AML-193 (cell line): ENCODE data around the gene FOXN4.
"Not testable (repeated sequence)": the region's sequence is repeated elsewhere in the genome, so short reads cannot be mapped to it uniquely, and the experiment has no call there.

Experiments
- DNase-seq, 2 experiments: peaks; one replicate each; lab custom pipeline; 2025; lab: John Stamatoyannopoulos, UW

The FOXN4 gene, protein sequence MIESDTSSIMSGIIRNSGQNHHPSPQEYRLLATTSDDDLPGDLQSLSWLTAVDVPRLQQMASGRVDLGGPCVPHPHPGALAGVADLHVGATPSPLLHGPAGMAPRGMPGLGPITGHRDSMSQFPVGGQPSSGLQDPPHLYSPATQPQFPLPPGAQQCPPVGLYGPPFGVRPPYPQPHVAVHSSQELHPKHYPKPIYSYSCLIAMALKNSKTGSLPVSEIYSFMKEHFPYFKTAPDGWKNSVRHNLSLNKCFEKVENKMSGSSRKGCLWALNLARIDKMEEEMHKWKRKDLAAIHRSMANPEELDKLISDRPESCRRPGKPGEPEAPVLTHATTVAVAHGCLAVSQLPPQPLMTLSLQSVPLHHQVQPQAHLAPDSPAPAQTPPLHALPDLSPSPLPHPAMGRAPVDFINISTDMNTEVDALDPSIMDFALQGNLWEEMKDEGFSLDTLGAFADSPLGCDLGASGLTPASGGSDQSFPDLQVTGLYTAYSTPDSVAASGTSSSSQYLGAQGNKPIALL

DNA sequence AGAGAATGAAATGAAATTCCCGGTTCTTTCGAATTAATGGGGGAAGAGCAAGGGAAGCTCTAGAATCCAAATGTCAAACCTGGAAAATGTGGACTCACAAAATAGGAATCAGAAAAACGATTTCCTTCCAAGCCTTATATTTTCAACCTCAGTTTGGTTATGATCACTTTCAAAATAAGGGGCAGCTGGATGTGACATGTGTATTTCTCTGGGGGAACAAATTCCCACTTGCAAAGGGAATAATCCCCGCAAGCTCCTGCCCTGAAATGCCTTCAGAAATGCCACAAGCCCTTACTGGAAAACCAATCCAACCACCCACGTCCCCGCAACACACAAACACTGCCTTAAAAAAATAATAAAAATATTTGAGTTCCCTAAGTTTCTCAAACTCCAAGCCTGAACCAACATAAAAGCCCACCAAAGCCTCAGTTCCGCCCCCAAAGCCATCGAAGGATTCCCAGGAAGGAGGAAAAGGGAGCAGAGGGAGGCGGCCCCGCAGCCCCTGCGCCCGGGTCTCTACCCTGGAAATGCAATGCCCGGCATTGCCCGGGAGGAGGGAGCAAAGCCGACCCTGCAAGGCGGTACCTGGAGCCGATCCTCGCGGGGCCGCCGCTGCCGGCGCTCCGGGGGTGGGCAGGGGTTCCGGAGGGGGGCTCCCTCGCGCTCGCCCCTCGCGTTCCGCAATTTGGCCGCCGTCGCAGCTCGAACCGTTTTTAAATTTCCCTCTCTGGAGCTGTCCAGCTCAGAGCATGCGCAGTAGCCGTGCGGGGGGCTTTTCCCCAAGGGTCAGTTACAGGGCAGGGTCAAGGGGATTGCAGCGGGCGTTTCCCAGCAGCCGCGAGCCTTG, at the start of gene FOXN4:
TSS of gene FOXN4 (minus strand) at position 751 of the 847 bp plus-strand sequence. CDS start 963 bp downstream, outside the sequence.
- no peak for DNase-seq

DNA sequence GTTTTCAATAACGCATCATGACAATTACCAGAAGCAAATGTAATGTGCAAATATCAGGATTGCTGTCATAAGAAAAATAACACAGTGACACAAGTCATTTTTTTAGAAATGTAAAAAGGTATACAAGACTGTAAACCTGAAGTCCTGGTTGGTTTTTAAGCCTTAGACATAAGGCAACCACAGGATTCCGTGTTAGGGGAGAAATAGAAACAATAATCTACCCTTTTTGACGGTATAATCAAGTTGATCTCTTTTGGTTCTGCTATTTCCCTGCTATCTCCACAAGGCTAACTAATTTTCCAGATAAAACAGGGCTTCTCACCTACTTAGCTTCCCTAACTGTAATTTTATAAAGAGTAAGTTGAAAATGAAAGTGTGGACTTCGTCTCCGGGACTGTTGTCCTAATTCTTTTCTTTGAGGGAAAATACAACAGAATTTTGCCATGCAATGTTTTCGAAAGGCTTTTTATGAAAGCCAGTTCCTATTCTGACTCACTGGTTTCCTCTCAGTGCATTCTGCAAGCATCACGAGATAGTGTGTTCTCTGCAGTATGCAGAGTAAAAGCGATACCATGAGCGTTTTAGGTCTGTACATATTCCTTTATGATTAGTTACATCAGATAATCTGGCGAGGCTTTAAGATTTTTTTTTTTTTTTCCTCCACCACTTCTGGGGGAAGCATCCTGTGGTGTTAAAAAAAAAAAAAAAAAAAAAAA, 49.2 kb upstream of the FOXN4 start:
- no peak for DNase-seq

DNA sequence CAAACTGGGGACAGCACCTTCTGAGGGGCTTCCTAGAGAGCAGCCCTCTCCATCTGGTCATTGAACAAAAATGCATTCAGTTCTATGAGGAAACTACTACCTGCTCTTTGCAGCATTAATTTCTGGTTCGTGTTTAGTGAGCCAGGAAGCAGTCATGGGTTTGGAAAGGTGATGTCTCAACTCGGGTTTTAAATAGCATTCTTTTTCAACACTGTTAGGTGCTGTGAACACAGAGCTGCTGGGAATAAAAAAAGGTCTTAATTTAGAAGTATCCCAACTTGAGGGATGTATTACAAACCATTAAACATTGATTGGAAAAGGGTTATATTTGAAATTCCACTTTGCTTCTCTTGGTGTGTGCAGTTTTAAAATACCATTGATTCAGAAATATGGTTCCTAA, 47.9 kb upstream of the FOXN4 start:
- no peak for DNase-seq

DNA sequence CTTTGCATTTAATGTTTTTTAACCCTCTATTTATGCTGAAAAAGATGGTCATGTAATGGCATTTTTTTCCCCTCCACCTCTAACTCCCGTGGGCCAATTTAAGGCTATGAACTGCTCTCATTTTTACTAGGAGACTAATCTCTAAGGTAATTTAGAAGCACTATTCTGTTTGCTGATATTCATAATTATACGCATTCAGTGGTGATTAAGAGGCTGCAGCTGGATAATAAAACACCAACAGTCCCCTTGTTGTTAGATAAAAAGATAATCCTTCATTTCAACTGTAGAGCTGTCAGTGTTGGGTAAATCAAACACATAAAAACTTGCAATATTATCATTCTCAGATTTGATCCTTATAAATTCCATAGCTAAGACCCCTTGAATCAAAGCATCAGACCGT, 47.5 kb upstream of the FOXN4 start:
- no peak for DNase-seq

DNA sequence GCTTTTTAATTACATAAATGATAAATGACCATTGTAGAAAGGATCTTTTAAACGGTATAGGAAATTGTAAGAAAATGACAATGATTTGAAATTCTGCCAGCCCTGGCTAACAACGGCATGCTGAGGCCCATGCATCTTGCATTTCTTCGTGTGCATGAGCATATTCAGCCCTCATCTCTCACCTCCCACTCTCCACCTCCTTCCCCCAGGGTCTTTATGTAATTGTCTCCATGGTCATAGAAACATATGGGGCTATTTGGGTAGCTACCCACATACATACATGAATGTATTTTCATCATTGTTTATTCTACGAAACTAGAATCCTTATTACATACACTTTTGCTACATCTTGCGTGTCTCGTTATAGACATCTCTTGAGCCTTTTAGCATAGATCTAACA, 43.1 kb upstream of the FOXN4 start:
- DNase-seq: no peak

DNA sequence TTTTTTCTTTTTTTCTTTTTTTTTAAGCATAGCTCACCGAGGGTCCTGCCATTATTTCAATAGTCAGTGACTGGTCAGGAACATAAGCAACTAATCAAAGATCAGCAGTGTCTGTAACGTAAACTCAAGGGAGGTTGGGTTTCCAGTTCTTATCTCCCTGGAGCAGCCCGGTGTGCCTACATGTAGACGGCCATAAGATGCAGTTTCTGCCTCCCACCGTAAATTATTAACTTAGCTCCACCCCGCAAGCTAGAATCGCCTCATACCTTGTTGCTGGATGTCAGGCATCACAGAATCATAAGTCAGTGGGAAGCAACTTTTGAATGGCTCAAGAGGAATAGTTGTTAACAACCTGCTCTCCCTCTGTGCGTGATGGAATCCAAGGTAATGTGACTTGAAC, 38.5 kb upstream of the FOXN4 start, which contains the start of gene MYO1H:
TSS of gene MYO1H (plus strand) at position 312 of the 400 bp plus-strand sequence. CDS start at position 373, 61 bp downstream.
- DNase-seq: no peak

DNA sequence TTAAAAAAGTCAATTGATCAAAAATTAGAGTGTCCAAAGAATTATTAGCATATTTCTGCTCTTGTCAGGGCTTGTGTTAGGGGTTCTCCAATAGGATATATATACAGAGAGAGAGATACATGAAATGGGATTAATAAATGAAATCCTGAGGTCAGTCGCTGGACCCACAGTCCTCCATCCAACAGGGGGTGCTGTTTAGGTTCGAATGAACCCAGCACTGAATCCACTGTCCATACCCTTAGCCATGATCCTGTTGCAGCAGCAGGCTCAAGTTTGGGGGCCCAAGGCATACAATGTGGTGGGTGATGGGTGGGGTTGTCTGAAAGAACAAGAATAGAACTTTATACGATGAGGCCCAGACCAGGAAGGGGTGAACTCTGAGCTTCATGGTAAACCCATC, 37.8 kb upstream of the FOXN4 start:
- no peak for DNase-seq

DNA sequence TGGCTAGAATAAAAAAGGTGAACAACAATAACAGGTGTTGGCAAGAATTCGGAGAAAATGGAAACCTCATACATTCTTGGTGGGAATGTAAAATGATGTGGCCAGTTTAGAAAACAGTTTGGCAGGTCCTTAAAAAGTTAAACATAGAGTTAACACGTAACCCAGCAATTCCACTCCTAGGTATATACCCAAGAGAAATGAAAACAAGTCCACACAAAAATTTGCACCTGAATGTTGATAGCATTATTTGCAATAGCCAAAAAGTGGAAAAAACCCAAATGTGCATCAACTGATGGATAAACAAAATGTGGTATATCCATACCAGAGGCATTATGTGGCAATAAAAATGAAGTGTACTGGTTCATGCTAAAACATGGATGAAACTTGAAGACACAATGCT, 36.3 kb upstream of the FOXN4 start:
- DNase-seq: no peak

DNA sequence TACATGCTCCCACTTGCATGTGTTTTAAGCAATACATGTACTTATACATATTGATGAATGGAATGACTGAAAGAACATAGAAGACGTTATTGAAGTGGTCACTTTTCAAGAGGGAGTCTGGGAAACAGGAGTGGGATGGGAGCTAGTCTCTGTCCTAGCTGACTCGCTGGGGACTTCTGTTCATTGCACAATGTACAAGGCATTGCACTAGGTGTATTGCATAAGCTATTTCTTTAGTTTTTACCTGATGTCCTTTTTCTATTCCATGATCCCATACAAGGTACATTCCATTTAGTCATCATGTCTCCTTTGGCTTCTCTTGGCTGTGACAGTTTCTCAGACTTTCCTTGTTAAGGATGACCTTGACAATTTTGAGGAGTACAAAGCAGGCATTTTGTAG, 34.6 kb upstream of the FOXN4 start:
- DNase-seq: no peak

DNA sequence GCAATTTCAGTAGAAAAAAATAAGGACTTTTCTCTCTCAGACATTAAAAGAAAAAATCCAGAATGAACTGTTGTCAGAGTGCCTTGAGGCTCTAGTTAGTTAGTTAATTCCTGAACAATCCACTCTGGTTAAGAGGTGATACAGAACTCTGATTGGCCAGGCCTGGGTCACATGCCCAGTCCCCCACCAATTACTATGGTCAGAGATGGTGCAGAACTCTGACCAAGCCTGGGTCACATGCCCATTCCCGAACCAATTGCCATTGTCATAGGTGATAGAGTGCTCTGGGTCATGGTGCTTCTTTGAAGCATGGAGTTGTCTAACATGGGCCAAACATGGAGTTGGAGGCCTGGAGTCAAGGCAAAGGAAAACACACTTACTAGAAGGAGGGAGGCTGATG, 27.5 kb upstream of the FOXN4 start:
- no peak for DNase-seq

DNA sequence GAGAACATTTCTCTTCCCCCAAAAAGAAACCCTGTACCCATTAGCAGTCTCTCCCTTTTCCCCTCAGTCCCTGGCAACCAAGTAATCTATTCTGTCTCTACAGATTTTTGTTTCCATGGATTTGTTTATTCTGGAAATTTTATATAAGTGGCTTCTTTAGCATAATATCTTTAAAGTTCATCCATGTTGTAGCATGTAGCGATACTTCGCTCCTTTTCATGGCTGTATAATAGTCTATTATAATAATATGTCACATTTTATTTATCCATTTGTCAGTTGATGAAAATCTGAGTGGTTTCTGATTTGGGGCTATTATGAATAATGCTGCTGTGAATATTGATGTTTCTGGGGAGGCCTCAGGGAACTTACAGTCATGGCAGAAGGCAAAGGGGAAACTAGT, 25.8 kb upstream of the FOXN4 start:
- DNase-seq: no peak

DNA sequence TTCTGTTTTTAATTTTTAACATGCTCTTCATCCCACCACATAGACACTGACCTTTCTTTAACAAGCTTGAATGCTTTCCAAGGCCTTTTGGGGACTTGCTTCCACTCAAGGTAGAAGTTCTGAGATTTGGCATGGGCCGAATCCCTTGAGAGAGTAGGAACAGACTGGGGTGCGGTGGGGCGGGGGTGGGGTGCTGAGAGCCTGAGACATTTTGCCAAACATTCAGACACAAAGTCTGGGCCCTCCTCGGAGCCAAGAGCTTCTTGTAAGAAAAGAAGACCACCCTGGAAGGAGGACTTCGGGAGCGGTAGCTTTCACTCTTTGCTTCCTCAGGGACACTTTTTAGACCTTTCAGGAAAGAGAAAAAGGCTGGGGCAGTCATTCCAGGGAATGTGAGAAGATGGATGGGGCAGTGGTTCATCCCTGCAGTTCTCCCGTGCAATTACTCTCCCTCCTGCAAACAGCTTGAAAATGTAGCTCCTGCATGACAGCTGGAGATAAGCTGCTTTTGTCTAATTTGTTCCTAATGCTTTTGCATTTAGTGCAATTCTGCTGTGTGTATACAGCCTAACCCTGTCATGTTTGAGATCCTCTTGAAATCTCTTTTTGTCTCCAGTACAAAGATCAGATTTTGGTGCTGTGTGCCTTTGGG, 22.3 kb upstream of the FOXN4 start:
- no peak for DNase-seq

DNA sequence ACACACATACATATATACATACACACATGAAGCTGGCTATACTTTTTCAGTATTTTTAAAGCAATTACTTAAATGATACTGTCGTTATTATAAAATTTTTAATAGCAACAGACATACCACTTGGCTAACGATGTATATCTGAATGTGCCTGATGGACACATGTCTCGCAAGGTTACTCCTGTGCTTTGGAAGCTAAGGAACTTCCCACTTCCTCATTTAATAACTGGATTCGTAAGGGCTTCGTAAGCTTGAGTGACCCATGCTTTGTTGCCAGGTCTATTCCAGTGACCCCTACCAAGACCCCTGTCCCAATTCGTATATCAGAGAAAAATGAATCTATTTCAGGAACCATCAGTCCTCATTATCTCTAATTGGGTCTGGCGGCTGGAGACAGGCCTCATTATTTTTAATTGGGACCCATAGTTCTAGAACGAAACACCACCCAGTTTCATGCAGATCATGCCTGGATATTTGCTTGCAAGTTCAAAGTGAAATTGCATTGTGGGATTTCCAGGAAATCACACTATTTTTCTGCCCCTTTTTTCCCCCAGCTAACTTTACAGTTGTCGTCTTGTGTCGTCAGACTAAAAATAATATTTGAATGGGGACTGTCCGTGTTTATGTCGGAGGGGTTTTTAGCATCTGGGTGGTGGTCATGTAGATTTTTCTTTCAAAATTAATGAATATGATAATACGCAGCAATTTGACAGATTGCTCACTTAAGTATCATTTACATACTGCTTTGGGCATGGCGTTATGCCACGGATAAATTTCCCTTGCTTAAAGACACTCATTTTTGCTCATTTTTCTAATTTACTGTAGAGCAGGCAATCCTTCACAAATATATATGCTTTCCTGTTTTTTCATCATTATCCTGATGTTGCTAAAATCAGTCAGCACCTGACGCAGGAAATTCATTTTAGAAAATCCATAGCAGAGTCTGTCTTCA, 21.5 kb upstream of the FOXN4 start:
- DNase-seq: no peak

DNA sequence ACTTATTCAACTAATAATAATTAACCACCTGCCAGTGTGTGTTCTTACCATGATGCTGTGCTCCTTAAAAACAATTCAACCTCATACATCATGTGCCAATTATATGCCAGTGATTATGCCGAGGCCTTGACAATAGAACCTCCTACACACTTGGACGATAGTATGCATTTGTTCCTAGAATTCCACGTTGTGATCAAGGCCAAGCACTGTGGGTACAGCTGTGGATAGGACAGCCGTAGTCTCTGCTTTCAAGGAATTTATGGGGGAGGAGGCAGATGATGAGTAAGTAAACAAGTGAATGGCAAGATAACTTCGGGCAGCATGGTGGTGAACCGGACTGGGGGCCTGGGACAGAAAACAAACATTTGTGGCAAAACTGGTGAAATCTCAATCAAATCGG, 20.6 kb upstream of the FOXN4 start:
- DNase-seq: no peak

DNA sequence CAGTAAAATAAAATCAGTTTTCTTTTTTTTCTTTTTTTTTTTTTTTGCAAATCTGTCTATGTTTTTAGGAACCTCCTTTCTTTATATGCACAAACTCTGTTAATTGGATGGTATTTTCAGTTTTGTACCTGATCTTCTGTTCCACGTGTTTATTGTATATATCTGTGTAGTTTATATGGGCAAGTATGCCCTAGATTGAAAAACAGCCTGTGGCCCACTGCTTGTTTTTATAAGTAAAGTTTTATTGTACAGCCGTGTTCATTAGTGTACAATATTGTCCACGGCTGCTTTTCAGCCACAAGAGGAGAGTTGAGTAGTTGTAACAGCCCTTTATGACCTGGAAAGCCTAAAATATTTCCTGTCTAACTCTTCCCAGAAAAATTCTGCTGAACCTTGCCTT, 19.9 kb upstream of the FOXN4 start:
- DNase-seq: no peak

DNA sequence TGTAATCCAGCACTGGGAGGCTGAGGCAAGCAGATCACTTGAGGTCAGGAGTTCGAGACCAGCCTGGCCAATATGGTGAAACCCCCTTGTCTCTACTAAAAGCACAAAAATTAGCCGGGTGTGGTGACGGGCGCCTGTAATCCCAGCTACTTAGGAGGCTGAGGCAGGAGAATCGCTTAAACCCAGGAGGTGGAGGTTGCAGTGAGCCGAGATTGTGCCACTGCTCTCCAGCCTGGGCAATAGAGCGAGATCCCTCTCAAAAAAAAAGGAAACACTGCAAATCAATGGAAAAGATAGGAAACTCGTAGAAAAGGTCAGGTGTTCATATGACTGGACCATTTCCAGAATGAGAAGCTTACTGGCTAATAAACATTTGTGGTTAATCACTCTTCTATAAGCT, 12.2 kb upstream of the FOXN4 start:
- DNase-seq: not testable (repeated sequence)

DNA sequence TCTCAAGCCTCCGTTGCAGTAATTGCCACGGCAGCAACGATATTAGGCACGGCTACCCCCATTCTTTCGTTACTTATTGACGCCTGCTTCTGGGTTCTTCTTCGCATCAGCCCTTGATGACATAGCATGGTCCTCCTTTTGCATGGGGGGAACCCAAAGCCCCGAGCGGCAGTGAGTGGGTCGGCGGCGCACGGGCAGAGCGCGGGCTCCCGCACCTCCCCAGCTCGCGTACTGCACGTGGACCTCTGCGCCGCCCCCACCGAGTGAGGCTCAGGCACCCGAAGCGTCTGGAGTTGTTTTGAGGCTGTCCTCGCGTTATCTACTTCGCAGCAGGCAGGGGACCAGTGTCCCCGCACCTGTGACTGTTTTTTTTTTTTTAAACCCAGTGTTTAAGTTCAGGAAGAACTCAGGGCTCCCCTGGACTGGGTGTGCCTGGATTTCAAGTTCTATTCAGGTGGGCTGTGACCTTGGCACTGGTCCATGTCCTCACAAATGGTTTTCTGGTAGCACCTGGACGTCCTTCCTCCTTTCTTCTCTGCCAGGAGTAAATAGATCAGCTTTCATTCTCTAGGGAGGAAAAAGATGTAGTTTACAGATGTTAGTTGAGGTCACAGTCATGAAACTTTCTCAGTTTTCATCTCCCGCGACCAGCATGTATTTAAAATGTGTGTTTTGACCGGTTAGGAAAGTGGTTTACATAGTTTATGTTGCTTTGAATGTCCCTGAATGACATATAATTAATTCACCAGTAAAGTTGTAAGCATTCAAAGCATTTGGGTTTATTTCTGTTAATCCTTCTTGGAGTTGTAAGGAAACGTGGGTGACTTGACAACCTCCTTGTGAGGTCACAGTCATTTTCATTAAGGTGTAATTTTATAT, 1.4 kb upstream of the FOXN4 start:
- no peak for DNase-seq

DNA sequence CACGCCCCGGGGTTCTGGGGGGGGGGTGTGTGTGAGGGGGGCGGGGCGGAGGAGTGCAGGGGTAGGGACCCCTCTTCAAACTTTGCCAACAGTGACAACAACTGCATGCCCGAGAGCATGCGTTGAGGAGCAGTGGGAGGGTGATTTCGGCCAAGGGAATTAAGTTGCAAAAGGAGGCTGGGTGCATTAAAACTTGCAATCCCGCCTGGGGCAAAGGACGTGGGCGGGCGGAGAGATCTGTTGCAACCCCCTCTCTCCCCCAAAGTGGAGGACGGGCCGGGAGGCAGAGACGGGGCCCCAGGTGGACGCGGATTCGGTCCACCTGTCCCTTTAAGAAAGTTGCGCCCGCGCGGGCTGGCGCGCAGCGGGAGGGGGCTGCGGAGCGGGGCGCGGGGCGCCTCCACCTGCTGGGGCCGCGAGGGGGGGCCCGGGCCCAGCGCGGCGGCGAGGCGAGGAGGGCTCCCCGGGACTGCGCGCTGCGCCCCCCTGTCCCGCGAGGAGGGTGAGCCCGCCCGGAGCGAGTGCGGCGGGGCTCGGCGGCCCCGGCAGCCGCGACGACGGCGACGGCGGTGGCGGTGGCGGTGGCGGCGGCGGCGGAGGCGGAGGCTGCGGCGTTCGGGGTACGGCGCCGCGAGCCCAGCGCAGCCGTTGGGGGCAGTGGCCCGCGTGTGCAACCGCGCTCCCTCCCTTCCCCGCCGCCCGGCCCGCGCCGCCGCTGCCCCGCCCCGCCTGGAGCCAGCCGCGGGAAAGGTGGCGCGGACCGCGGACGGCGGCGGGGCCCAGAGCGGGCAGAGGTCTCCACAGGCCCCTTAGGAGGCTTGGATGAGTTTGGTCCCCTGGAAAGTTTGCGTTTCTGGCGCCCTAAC, 530 bp upstream of the FOXN4 start:
- no peak for DNase-seq

DNA sequence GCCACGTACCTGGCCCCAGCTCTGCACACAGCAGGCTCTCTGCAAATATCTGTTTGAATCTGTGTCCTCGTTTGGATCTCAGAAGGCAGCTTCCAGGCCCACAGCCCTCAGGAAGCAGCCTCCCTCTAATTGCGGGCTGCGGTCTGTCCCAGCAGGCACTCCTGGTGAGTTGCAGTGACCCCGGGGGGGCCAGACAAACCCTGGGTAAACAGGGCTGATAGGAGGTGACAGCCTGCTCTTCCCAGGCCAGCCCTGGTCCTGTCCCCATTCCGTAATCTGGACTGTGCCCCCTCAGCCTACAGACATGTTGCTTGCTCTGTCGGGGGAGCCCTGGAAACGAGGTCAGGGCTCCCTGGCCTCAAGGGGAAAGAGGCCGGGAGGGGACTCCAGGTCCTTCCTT, 2.0 kb downstream of the FOXN4 start:
- no peak for DNase-seq
